Mesenchymal stem cell (in vitro differentiated cells and primary cell): ENCODE results near the gene FADD.
A peak's percentile ranks its signal among the peaks of the same experiment; 100 is the strongest.

Experiments used
- DNase-seq: peaks from one replicate; pipeline ENCODE4 v3.0.0-alpha.2; 2013
- H2AFZ ChIP-seq: one replicate; pipeline ENCODE4 v1.6.1; 2013; ENCODE audit warnings: low read depth, mild to moderate bottlenecking, control low read depth, inconsistent platforms, low read length, moderate library complexity
- H2AK5ac ChIP-seq: 2 replicates; pipeline ENCODE4 v1.6.1; 2013; ENCODE audit warnings: low read length, moderate library complexity, mild to moderate bottlenecking, inconsistent platforms; ENCODE audit not compliant: severe bottlenecking
- H2BK120ac ChIP-seq: one replicate; pipeline ENCODE4 v1.6.1; 2013; ENCODE audit warnings: low read depth, mild to moderate bottlenecking, inconsistent platforms, low read length, moderate library complexity
- H2BK12ac ChIP-seq, 2 experiments: one replicate each; pipeline ENCODE4 v1.6.1; 2013; ENCODE audit warnings: inconsistent platforms in 2 of 2, low read length in 2 of 2, mild to moderate bottlenecking in 2 of 2, moderate library complexity in 2 of 2, control low read depth in 1 of 2
- H2BK15ac ChIP-seq: one replicate; pipeline ENCODE4 v1.6.1; 2013; ENCODE audit warnings: mild to moderate bottlenecking, low read depth, inconsistent platforms; ENCODE audit not compliant: poor library complexity, severe bottlenecking
- H2BK5ac ChIP-seq: 2 replicates; pipeline ENCODE4 v1.6.1; 2013; ENCODE audit warnings: low read depth, mild to moderate bottlenecking, low read length, control low read depth, inconsistent platforms; ENCODE audit not compliant: poor library complexity, severe bottlenecking
- H3K14ac ChIP-seq, 2 experiments: one replicate each; pipeline ENCODE4 v1.6.1; 2013; ENCODE audit warnings: inconsistent platforms in 2 of 2, low read length in 2 of 2, control low read depth in 1 of 2, mild to moderate bottlenecking in 1 of 2, moderate library complexity in 1 of 2
- H3K18ac ChIP-seq, 2 experiments: one replicate each; pipeline ENCODE4 v1.6.1; 2013; ENCODE audit warnings: inconsistent platforms in 2 of 2, low read length in 2 of 2, control low read depth in 1 of 2, low read depth in 1 of 2, mild to moderate bottlenecking in 1 of 2
- H3K23ac ChIP-seq, 2 experiments: one replicate each; pipeline ENCODE4 v1.6.1; 2013; ENCODE audit warnings: inconsistent platforms in 2 of 2, low read length in 2 of 2, mild to moderate bottlenecking in 2 of 2, moderate library complexity in 2 of 2, control low read depth in 1 of 2
- H3K27ac ChIP-seq: 2 replicates; pipeline ENCODE4 v1.5.1; 2013; ENCODE audit warnings: mild to moderate bottlenecking, moderate library complexity, low read length, control low read depth, inconsistent platforms; ENCODE audit not compliant: poor library complexity, severe bottlenecking
- H3K27me3 ChIP-seq, 2 experiments: 2 replicates each; pipeline versions ENCODE4 v1.6.1 to v1.7.0; 2013; ENCODE audit warnings: low read length in 2 of 2, mild to moderate bottlenecking in 2 of 2, moderate library complexity in 2 of 2, control low read depth in 1 of 2, inconsistent platforms in 1 of 2; ENCODE audit not compliant: control insufficient read depth in 1 of 2, insufficient read depth in 1 of 2
- H3K36me3 ChIP-seq, 2 experiments: 2 replicates each; pipeline versions ENCODE4 v1.6.1 to v1.7.0; 2013; ENCODE audit warnings: low read length in 2 of 2, control low read depth in 1 of 2, inconsistent platforms in 1 of 2, low read depth in 1 of 2, mild to moderate bottlenecking in 1 of 2; ENCODE audit not compliant: insufficient read depth in 2 of 2, control insufficient read depth in 1 of 2
- H3K4ac ChIP-seq, 2 experiments: one replicate each; pipeline ENCODE4 v1.6.1; 2013; ENCODE audit warnings: inconsistent platforms in 2 of 2, low read length in 2 of 2, mild to moderate bottlenecking in 2 of 2, moderate library complexity in 2 of 2, control low read depth in 1 of 2, low read depth in 1 of 2
- H3K4me1 ChIP-seq: 2 replicates; pipeline ENCODE4 v1.6.1; 2013; ENCODE audit warnings: low read depth, low read length, control low read depth; ENCODE audit not compliant: control insufficient read depth, insufficient read depth
- H3K4me2 ChIP-seq: 2 replicates; pipeline ENCODE4 v1.6.1; 2013; ENCODE audit warnings: low read length, mild to moderate bottlenecking, inconsistent platforms; ENCODE audit not compliant: poor library complexity, severe bottlenecking
- H3K4me3 ChIP-seq, 2 experiments: 2 replicates each; pipeline versions ENCODE4 v1.5.1 to v1.7.0; 2013; ENCODE audit warnings: low read length in 2 of 2, mild to moderate bottlenecking in 2 of 2, control low read depth in 1 of 2, low read depth in 1 of 2; ENCODE audit not compliant: insufficient read depth in 1 of 2
- H3K79me1 ChIP-seq: replicated peaks from 2 replicates; pipeline ENCODE4 v1.6.1; 2013; ENCODE audit warnings: mild to moderate bottlenecking, control low read depth, low read length, inconsistent platforms; ENCODE audit not compliant: poor library complexity, severe bottlenecking
- H3K9ac ChIP-seq: 2 replicates; pipeline ENCODE4 v1.7.0; 2013; ENCODE audit warnings: mild to moderate bottlenecking, low read length, moderate library complexity
- H3K9me3 ChIP-seq: 2 replicates; pipeline ENCODE4 v1.7.0; 2013; ENCODE audit warnings: mild to moderate bottlenecking, low read length; ENCODE audit not compliant: control insufficient read depth
- H4K8ac ChIP-seq: one replicate; pipeline ENCODE4 v1.6.1; 2013; ENCODE audit warnings: inconsistent platforms, mild to moderate bottlenecking, low read length, moderate library complexity
- H4K91ac ChIP-seq: one replicate; pipeline ENCODE4 v1.6.1; 2013; ENCODE audit warnings: mild to moderate bottlenecking, low read length, inconsistent platforms
- WGBS: methylation state at CpG from one replicate; pipeline ENCODE4 v1.1.7; 2013; ENCODE audit warnings: mixed read lengths; 5-methylcytosine and 5-hydroxymethylcytosine counted together

FADD gene

DNA sequence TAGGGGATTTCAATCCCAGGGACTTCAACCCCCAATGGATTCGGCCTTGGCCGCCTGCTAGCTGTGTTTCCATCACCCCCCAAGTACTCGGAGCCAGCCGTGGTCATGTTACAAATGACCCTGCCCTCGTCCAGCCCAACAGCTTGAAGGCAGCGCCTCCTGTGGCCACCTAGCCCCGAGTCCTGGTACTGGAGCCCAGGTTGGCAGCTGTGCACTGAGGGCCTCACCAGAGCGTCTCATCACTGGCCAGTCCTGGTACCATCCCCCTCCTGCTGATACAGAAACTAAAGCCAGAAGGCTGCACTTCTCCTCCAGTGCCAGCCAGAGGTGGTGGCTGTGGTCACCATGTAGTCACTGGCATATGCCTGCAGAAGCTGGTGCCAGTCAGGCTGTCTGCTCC, 44.9 kb upstream of the FADD start:
- H4K8ac ChIP-seq, result no peak overlapping the region
- no peaks in the 10 kb centered on the region for H3K79me1 ChIP-seq
- no peak overlapping the region for H3K27ac ChIP-seq
- no peak overlapping the region for H3K4me3 ChIP-seq
- no peak overlapping the region for H2AK5ac ChIP-seq
- 47% methylated on average over 8 of the region's 8 CpGs for whole genome bisulfite sequencing
- no peaks in the 10 kb centered on the region for H3K9me3 ChIP-seq
- no peak overlapping the region for H4K91ac ChIP-seq
- H3K14ac ChIP-seq, result no peak overlapping the region
- H3K27me3 ChIP-seq, result peaks cover 32 to 43% of the 10 kb centered on the region in 2 experiments
- H2BK5ac ChIP-seq, result no peak overlapping the region
- H2BK12ac ChIP-seq, result peak overlapping the region in 1 of 2 experiments; percentile 16
- no peak overlapping the region for H3K4ac ChIP-seq
- no peak overlapping the region for H3K9ac ChIP-seq
- H3K18ac ChIP-seq, result no peak overlapping the region
- no peaks in the 10 kb centered on the region for H3K36me3 ChIP-seq
- DNase-seq, result peak; percentile 16
- peaks cover 2% of the 10 kb centered on the region for H3K4me1 ChIP-seq
- no peak overlapping the region for H3K23ac ChIP-seq
- no peak overlapping the region for H2BK15ac ChIP-seq
- no peak overlapping the region for H2AFZ ChIP-seq
- no peak overlapping the region for H3K4me2 ChIP-seq
- H2BK120ac ChIP-seq, result no peak overlapping the region

DNA sequence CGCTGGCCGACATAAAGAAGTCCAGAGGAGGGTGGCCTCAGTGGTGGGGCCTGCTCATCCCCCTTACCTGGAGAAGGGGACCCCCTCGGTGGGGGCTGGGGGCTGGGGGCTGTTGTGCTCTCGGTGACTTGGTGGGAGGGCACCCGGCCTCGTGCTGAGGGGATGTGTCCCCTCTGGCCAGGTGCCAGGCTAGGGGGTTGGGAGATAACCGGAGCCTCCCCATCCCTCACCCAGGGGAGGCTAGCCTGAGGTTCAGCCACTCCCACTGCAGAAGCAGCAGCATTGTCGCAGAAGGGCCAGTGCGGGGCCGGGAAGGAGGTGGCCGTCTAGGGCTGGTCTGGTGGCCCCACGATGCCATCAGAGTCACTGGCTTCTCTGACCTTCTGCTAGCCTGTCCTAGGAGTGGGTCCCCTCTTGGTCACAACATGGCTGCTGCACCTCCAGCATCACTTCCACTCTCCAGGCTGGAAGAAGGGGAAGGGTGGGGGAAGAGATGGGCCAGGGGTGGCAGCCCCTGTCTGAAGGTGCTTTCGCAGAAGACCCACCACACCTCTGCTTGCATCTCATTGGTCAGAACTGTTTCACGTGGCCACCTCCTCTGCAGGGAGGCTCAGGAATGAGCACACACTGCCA, 44.2 kb upstream of the FADD start:
- Histone ChIP-seq H3K36me3 (no peaks in the 10 kb centered on the region), H2BK5ac (no peak overlapping the region), H3K27ac (no peak overlapping the region), H3K4ac (no peak overlapping the region), H4K8ac (no peak overlapping the region), H3K4me1 (peaks cover 2% of the 10 kb centered on the region), H3K4me3 (no peak overlapping the region), H3K14ac (peak overlapping the region in 1 of 2 experiments; percentile 44), H3K18ac (no peak overlapping the region), H2BK120ac (no peak overlapping the region), H3K23ac (no peak overlapping the region), H3K27me3 (peaks cover 31 to 45% of the 10 kb centered on the region in 2 experiments), H2BK15ac (no peak overlapping the region), H3K4me2 (no peak overlapping the region), H3K9ac (no peak overlapping the region), H2AFZ (no peak overlapping the region), H2AK5ac (no peak overlapping the region), H3K79me1 (no peaks in the 10 kb centered on the region), H3K9me3 (no peaks in the 10 kb centered on the region), H2BK12ac (no peak overlapping the region), H4K91ac (peak overlapping the region; percentile 67)
- 90% methylated on average over 14 of the region's 14 CpGs for WGBS
- no peak for DNase-seq

DNA sequence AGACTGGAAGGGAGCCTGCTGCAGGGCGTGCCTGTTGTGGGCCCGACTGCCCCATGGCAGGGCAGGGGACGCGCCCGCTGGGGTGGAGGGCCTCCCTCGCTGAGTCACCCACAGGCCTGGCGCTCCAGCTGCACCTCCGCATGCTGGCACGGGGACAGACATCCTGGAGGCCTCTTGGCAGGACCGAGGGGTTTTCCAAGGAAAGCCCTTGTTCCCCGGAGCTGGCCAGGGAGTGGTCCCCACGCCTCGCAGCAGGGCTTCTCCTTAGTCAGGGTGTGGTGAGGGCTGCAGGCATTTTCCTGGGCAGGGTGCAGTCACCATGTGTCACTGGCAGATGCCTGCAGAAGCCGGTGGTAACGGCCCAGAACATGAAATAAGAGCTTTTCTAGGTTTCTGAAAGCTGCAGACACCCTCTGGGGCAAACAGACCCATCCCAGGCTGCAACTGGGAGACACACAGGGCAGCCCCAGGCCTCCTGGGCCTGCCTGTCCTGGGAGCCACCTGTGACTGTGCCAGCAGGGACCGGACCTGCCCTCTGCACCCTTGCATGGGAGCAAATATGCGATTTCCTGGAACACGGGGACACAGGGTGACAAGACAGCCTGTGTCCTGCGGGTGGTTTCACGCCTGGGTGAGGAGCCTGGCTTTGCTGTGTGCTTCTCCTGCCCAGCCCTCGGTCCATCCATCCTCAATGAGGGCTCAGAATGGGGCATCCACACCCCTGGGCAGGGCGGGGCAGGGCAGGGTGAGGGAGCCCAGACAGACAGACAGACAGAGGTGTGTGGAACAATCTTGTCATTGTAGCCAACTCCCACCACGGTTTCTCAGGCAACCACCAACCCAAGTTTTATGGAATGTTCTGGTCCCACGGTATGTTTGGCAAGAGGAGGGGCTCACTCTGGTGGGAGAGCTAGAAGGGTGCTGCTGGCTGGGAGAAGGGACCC, 43.2 kb upstream of the FADD start:
- H3K9ac ChIP-seq, result no peak overlapping the region
- H3K9me3 ChIP-seq, result no peaks in the 10 kb centered on the region
- WGBS, result 92% methylated on average over 22 of the region's 24 CpGs
- no peak overlapping the region for H2BK12ac ChIP-seq
- H3K4me3 ChIP-seq, result no peak overlapping the region
- no peak overlapping the region for H3K4me2 ChIP-seq
- no peak overlapping the region for H2AK5ac ChIP-seq
- no peak overlapping the region for H4K8ac ChIP-seq
- H3K18ac ChIP-seq, result no peak overlapping the region
- H3K14ac ChIP-seq, result no peak overlapping the region
- peaks cover 33 to 51% of the 10 kb centered on the region in 2 experiments for H3K27me3 ChIP-seq
- H2BK120ac ChIP-seq, result no peak overlapping the region
- H3K23ac ChIP-seq, result peak overlapping the region in 1 of 2 experiments; percentile 1
- no peak overlapping the region for H2BK15ac ChIP-seq
- H2AFZ ChIP-seq, result no peak overlapping the region
- DNase-seq, result no peak
- no peak overlapping the region for H3K27ac ChIP-seq
- H4K91ac ChIP-seq, result no peak overlapping the region
- H3K79me1 ChIP-seq, result no peaks in the 10 kb centered on the region
- no peak overlapping the region for H3K4ac ChIP-seq
- peaks cover 2% of the 10 kb centered on the region for H3K4me1 ChIP-seq
- H2BK5ac ChIP-seq, result no peak overlapping the region
- H3K36me3 ChIP-seq, result no peaks in the 10 kb centered on the region

DNA sequence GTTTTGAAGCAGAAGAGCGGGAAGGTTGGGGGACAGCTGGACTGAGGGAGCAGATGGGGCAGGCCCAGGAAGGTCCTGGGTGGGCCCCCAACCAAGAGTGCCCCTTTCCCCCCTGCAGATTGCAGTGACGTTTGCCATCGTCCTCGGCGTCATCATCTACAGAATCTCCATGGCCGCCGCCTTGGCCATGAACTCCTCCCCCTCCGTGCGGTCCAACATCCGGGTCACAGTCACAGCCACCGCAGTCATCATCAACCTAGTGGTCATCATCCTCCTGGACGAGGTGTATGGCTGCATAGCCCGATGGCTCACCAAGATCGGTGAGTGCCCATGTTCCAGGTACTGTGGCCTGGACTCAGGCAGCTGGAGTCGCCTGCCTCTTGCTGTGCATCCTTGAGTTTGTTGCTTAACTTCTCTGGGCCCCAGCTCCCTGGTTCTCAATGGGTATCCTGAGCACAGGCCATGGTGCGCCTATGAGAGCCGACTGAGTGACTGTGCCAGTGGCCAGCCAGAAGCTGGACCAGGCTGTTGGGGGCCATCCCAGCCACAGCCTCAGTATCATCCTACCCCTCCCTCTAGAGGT, 42.0 kb upstream of the FADD start:
- no peak overlapping the region for H2BK120ac ChIP-seq
- H3K14ac ChIP-seq, result no peak overlapping the region
- H2BK5ac ChIP-seq, result no peak overlapping the region
- H3K4me1 ChIP-seq, result peaks cover 3% of the 10 kb centered on the region
- H2AFZ ChIP-seq, result no peak overlapping the region
- no peak overlapping the region for H4K8ac ChIP-seq
- H3K79me1 ChIP-seq, result no peaks in the 10 kb centered on the region
- DNase-seq, result no peak
- H3K9ac ChIP-seq, result no peak overlapping the region
- no peak overlapping the region for H4K91ac ChIP-seq
- no peaks in the 10 kb centered on the region for H3K9me3 ChIP-seq
- 93% methylated on average over 17 of the region's 17 CpGs for WGBS
- no peaks in the 10 kb centered on the region for H3K36me3 ChIP-seq
- H3K4me3 ChIP-seq, result no peak overlapping the region
- H3K4me2 ChIP-seq, result no peak overlapping the region
- H2AK5ac ChIP-seq, result no peak overlapping the region
- H2BK15ac ChIP-seq, result no peak overlapping the region
- no peak overlapping the region for H3K18ac ChIP-seq
- H3K4ac ChIP-seq, result no peak overlapping the region
- H2BK12ac ChIP-seq, result no peak overlapping the region
- no peak overlapping the region for H3K23ac ChIP-seq
- H3K27ac ChIP-seq, result no peak overlapping the region
- H3K27me3 ChIP-seq, result peaks cover 34 to 47% of the 10 kb centered on the region in 2 experiments
